COLO668 (cell line): Measurements from ENCODE around the gene S1PR4.
"Not testable (repeated sequence)": the region's sequence is repeated elsewhere in the genome, so short reads cannot be mapped to it uniquely, and the experiment has no call there.

Source experiments
- DNase-seq: peaks from one replicate; lab custom pipeline; 2025; ENCODE audit not compliant: unreplicated experiment; lab: John Stamatoyannopoulos, UW

The S1PR4 gene

GRCh38 chr19:3151563-3152418, 26.8 kb upstream of the S1PR4 start:
- no peak for DNase-seq

- no peak for DNase-seq
These were observed 26.2 kb upstream of the S1PR4 start for GRCh38 chr19:3152419-3152780.

GRCh38 chr19:3153286-3154230, 25.0 kb upstream of the S1PR4 start:
- no peak for DNase-seq

- not testable (repeated sequence) for DNase-seq
These were observed 24.1 kb upstream of the S1PR4 start for GRCh38 chr19:3154447-3154846.

- no peak for DNase-seq
These were observed 23.4 kb upstream of the S1PR4 start for GRCh38 chr19:3154957-3155736.

- no peak for DNase-seq
These were observed 21.3 kb upstream of the S1PR4 start for GRCh38 chr19:3157096-3157845.

- no peak for DNase-seq
These were observed 19.0 kb upstream of the S1PR4 start for GRCh38 chr19:3159565-3159964.

GRCh38 chr19:3160219-3160618, 18.4 kb upstream of the S1PR4 start:
- no peak for DNase-seq

- no peak for DNase-seq
These were observed 17.1 kb upstream of the S1PR4 start for GRCh38 chr19:3161453-3161852.

- no peak for DNase-seq
These were observed 15.9 kb upstream of the S1PR4 start for GRCh38 chr19:3162418-3163229.

GRCh38 chr19:3163230-3163886, 15.2 kb upstream of the S1PR4 start:
- peak; percentile 55 for DNase-seq

- DNase-seq: no peak
These were observed 14.6 kb upstream of the S1PR4 start for GRCh38 chr19:3163943-3164342.

- DNase-seq: no peak
These were observed 10.9 kb upstream of the S1PR4 start for GRCh38 chr19:3167533-3168272.

GRCh38 chr19:3171894-3172672, 6.5 kb upstream of the S1PR4 start:
- no peak for DNase-seq

GRCh38 chr19:3172673-3173000, 5.9 kb upstream of the S1PR4 start:
- not testable (repeated sequence) for DNase-seq

- no peak for DNase-seq
These were observed 2.5 kb upstream of the S1PR4 start for GRCh38 chr19:3175781-3176714.
